ENCODE data around the gene CBX1. TPM values are rescaled to one million over a fixed set of nuclear protein-coding genes. Genes with fewer than 3 reads are reported as not detected.

CBX1 gene
- polyA plus RNA-seq, 1 donor from 2014 or later: 363 TPM

- Histone ChIP-seq H2AFZ (ENCODE audit: low read depth, low read length) (no peak overlapping the region), H3K79me2 (replicated peaks; ENCODE audit: insufficient read depth, low read length) (peaks cover 61% of the 10 kb centered on the region), H3K36me3 (ENCODE audit: insufficient read depth, low read length) (no peaks in the 10 kb centered on the region), H3F3A (ENCODE audit: insufficient read depth, low read length, poor library complexity, severe bottlenecking) (no peaks in the 10 kb centered on the region), H3K4me3 (ENCODE audit: low read length) (peak overlapping the region; percentile 85), H3K9me3 (ENCODE audit: low read length) (no peaks in the 10 kb centered on the region), H3K27ac (ENCODE audit: low read length) (peak overlapping the region; percentile 89), H3K27me3 (ENCODE audit: insufficient read depth, low read depth, low read length) (no peaks in the 10 kb centered on the region), H4K20me1 (ENCODE audit: insufficient read depth) (peaks cover 9% of the 10 kb centered on the region), H3K4me2 (ENCODE audit: low read length) (peak overlapping the region; percentile 88), H3K9me2 (ENCODE audit: insufficient read depth, low read length) (no peaks in the 10 kb centered on the region), H3K9ac (ENCODE audit: low read length) (peak overlapping the region; percentile 73)
- TF ChIP-seq REST (IDR thresholded peaks at IDR 0.05; ENCODE audit: borderline replicate concordance) (no peak), SMC3 (conservative IDR thresholded peaks at IDR 0.05; ENCODE audit: poor library complexity) (no peak), TAF1 (IDR thresholded peaks at IDR 0.05; ENCODE audit: low read depth) (no peak), RAD21 (conservative IDR thresholded peaks at IDR 0.05) (no peak), EZH2 (IDR thresholded peaks at IDR 0.05; ENCODE audit: borderline replicate concordance, insufficient read depth, low read length, poor library complexity, severe bottlenecking) (no peak), MXI1 (conservative IDR thresholded peaks at IDR 0.05; ENCODE audit: poor library complexity, severe bottlenecking) (no peak), POLR2AphosphoS5 (IDR thresholded peaks at IDR 0.05) (no peak), EP300 (conservative IDR thresholded peaks at IDR 0.05; ENCODE audit: poor library complexity, severe bottlenecking) (no peak)
- TF ChIP-seq, protein P1, sequence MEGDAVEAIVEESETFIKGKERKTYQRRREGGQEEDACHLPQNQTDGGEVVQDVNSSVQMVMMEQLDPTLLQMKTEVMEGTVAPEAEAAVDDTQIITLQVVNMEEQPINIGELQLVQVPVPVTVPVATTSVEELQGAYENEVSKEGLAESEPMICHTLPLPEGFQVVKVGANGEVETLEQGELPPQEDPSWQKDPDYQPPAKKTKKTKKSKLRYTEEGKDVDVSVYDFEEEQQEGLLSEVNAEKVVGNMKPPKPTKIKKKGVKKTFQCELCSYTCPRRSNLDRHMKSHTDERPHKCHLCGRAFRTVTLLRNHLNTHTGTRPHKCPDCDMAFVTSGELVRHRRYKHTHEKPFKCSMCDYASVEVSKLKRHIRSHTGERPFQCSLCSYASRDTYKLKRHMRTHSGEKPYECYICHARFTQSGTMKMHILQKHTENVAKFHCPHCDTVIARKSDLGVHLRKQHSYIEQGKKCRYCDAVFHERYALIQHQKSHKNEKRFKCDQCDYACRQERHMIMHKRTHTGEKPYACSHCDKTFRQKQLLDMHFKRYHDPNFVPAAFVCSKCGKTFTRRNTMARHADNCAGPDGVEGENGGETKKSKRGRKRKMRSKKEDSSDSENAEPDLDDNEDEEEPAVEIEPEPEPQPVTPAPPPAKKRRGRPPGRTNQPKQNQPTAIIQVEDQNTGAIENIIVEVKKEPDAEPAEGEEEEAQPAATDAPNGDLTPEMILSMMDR (IDR thresholded peaks at IDR 0.05; ENCODE audit: poor library complexity, severe bottlenecking): no peak
Measured at GRCh38 chr17:48052956-48053757, 48.1 kb downstream of the CBX1 start.

DNA sequence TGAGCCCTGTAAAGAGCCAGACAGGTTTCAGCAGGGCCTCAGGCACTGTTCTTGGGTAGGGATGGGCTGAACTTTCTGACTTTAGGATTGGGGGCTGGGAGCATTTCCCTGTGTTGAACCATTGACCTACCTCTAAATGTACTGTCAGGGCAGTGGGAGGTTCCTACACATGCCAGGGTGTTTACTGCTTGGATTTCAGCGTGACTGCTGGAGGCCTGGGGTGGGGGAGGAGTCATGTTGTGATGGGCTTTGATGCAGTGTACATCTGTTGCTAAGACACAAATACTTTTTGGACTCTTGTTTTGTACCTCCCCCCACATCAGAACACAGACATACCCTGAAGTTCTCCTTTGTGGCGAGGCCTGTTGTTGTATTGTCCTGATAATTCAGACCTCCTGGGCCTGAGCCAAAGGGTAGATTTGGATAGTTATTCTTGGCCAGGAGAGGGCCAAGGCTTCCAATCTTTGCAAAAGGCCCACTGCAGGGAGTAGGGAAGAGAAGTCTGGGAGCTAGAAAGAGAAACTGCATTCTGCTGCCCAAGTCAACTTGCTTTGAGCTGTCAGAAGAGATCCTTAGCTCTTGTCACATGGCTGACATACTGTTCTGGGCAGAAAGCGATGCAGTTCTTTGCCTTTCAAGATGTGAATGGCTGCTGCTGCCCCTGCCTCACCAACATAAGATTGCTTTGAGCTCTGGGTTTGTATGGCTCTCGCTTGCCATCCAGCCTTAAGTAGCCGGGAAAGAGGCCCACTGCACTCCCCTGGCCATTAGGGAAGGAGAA is 49.4 kb downstream of the CBX1 start:
- H3K27ac ChIP-seq (ENCODE audit: low read length): no peak overlapping the region
- H3K79me2 ChIP-seq (replicated peaks; ENCODE audit: insufficient read depth, low read length): peaks cover 65% of the 10 kb centered on the region
- H3K27me3 ChIP-seq (ENCODE audit: insufficient read depth, low read depth, low read length): no peaks in the 10 kb centered on the region
- H3K36me3 ChIP-seq (ENCODE audit: insufficient read depth, low read length): no peaks in the 10 kb centered on the region
- H3K4me2 ChIP-seq (ENCODE audit: low read length): no peak overlapping the region
- H3K9me2 ChIP-seq (ENCODE audit: insufficient read depth, low read length): no peaks in the 10 kb centered on the region
- no peaks in the 10 kb centered on the region for H3K9me3 ChIP-seq (ENCODE audit: low read length)
- H3K9ac ChIP-seq (ENCODE audit: low read length): no peak overlapping the region
- peaks cover 5% of the 10 kb centered on the region for H4K20me1 ChIP-seq (ENCODE audit: insufficient read depth)
- H2AFZ ChIP-seq (ENCODE audit: low read depth, low read length): no peak overlapping the region
- H3K4me3 ChIP-seq (ENCODE audit: low read length): peak overlapping the region; percentile 85
- TF ChIP-seq TAF1 (IDR thresholded peaks at IDR 0.05; ENCODE audit: low read depth) (no peak), EP300 (conservative IDR thresholded peaks at IDR 0.05; ENCODE audit: poor library complexity, severe bottlenecking) (no peak), POLR2AphosphoS5 (IDR thresholded peaks at IDR 0.05) (no peak), RAD21 (conservative IDR thresholded peaks at IDR 0.05) (no peak), EZH2 (IDR thresholded peaks at IDR 0.05; ENCODE audit: borderline replicate concordance, insufficient read depth, low read length, poor library complexity, severe bottlenecking) (no peak), MXI1 (conservative IDR thresholded peaks at IDR 0.05; ENCODE audit: poor library complexity, severe bottlenecking) (no peak), SMC3 (conservative IDR thresholded peaks at IDR 0.05; ENCODE audit: poor library complexity) (no peak), REST (IDR thresholded peaks at IDR 0.05; ENCODE audit: borderline replicate concordance) (no peak)
- TF ChIP-seq, protein P1 (IDR thresholded peaks at IDR 0.05; ENCODE audit: poor library complexity, severe bottlenecking): no peak
- no peaks in the 10 kb centered on the region for H3F3A ChIP-seq (ENCODE audit: insufficient read depth, low read length, poor library complexity, severe bottlenecking)

All from neural cell (in vitro differentiated cells).